ENCODE results near the gene WDR5. TPM values are rescaled to one million over a fixed set of nuclear protein-coding genes. Genes with fewer than 3 reads are reported as not detected.
"Not testable (repeated sequence)": the region's sequence is repeated elsewhere in the genome, so short reads cannot be mapped to it uniquely, and the experiment has no call there.

The WDR5 gene
- total and polyA plus RNA-seq, 2 experiments from 2014 or later = 19.8 to 20.2 TPM

DNA sequence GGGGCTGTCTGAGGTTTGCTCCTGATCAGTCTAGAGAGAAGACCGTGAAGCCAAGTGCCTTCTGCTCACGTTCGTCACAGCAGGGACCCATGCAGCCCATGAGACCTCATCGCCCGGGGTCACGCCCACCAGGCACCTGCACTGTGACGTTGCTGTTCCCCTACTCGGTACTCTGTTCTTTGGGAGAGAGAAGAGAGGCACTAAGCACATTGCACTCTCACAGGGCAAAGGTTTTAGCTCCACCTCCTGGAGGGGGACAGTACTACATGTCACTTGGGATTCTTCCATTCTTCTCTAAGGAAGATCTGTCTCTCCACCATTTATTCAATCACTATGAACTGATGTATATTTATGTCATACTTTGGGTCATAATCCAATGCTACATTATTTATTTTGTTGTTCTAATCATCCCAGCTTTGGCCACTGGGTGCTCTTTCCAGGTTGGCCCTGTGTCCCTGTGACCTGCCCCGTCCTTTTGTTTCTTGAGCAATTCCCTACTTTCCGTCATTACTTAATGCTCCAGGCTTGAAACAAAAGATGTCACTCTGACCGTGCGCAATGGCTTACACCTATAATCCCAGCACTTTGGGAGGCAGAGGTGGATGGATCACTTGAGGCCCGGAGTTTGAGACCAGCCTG lies 36.6 kb upstream of the WDR5 start:
- TF ChIP-seq EZH2 (IDR thresholded peaks at IDR 0.05; ENCODE audit: borderline replicate concordance) (no peak), EZH2phosphoT487 (IDR thresholded peaks at IDR 0.05; ENCODE audit: low read depth, severe bottlenecking, unreplicated experiment) (no peak)
- TF ChIP-seq, protein P1, sequence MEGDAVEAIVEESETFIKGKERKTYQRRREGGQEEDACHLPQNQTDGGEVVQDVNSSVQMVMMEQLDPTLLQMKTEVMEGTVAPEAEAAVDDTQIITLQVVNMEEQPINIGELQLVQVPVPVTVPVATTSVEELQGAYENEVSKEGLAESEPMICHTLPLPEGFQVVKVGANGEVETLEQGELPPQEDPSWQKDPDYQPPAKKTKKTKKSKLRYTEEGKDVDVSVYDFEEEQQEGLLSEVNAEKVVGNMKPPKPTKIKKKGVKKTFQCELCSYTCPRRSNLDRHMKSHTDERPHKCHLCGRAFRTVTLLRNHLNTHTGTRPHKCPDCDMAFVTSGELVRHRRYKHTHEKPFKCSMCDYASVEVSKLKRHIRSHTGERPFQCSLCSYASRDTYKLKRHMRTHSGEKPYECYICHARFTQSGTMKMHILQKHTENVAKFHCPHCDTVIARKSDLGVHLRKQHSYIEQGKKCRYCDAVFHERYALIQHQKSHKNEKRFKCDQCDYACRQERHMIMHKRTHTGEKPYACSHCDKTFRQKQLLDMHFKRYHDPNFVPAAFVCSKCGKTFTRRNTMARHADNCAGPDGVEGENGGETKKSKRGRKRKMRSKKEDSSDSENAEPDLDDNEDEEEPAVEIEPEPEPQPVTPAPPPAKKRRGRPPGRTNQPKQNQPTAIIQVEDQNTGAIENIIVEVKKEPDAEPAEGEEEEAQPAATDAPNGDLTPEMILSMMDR (IDR thresholded peaks at IDR 0.05; ENCODE audit: poor library complexity) = peak; percentile 52
- WGBS (ENCODE audit: low lambda C conversion rate, missing lambda C conversion rate) = 51% methylated on average over 13 of the region's 13 CpGs

DNA sequence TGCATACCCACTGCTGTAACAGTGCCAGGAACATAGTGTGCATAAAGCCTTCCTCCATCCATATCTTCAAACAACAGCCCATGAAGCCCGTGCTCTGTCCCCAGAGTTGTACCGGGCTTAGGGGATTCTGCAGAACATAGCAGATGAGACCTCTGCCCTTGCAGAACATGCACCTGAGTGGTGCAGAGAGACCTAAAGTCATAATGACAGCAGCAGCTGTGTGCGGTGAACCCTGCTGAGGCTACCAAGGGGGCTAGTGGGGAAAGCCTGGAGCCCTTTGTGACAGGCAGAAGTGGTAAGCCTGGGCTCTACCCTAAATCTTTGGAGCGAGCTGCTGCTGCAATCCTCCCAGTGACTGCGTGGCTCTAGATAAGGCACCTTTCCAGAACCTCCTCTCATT lies 35.8 kb upstream of the WDR5 start:
- H3K27ac ChIP-seq = no peak overlapping the region
- H3K27me3 ChIP-seq = no peaks in the 10 kb centered on the region
- DNase-seq (ENCODE audit: low spot score) = no peak
- H3K79me2 ChIP-seq = no peaks in the 10 kb centered on the region
- 87% methylated on average over 5 of the region's 5 CpGs for WGBS (ENCODE audit: low lambda C conversion rate, missing lambda C conversion rate)
- H3K4me3 ChIP-seq = no peak overlapping the region
- no peak overlapping the region for H2AFZ ChIP-seq
- H3K9me2 ChIP-seq (replicated peaks; ENCODE audit: insufficient read depth) = no peaks in the 10 kb centered on the region
- no peak overlapping the region for H3K4me2 ChIP-seq
- no peaks in the 10 kb centered on the region for H3K9me3 ChIP-seq (ENCODE audit: low read depth)
- TF ChIP-seq EZH2phosphoT487 (IDR thresholded peaks at IDR 0.05; ENCODE audit: low read depth, severe bottlenecking, unreplicated experiment) (no peak), EZH2 (IDR thresholded peaks at IDR 0.05; ENCODE audit: borderline replicate concordance) (no peak)
- TF ChIP-seq, protein P1 (IDR thresholded peaks at IDR 0.05; ENCODE audit: poor library complexity) = no peak
- H3K4me1 ChIP-seq (ENCODE audit: insufficient read depth) = no peaks in the 10 kb centered on the region
- no peaks in the 10 kb centered on the region for H4K20me1 ChIP-seq (ENCODE audit: insufficient read depth, poor library complexity, severe bottlenecking)
- no peaks in the 10 kb centered on the region for H3K36me3 ChIP-seq (replicated peaks; ENCODE audit: insufficient read depth, low read depth)

More for the DNA sequence above, 36.6 kb upstream of the WDR5 start:
- H4K20me1 ChIP-seq (ENCODE audit: insufficient read depth, poor library complexity, severe bottlenecking) = no peaks in the 10 kb centered on the region
- no peak overlapping the region for H3K27ac ChIP-seq
- H3K9me2 ChIP-seq (replicated peaks; ENCODE audit: insufficient read depth) = no peaks in the 10 kb centered on the region
- no peaks in the 10 kb centered on the region for H3K36me3 ChIP-seq (replicated peaks; ENCODE audit: insufficient read depth, low read depth)
- no peaks in the 10 kb centered on the region for H3K4me1 ChIP-seq (ENCODE audit: insufficient read depth)
- H3K4me3 ChIP-seq = no peak overlapping the region
- H3K79me2 ChIP-seq = no peaks in the 10 kb centered on the region
- H3K4me2 ChIP-seq = no peak overlapping the region
- peaks cover 1% of the 10 kb centered on the region for H3K27me3 ChIP-seq
- no peak overlapping the region for H2AFZ ChIP-seq
- no peaks in the 10 kb centered on the region for H3K9me3 ChIP-seq (ENCODE audit: low read depth)
- DNase-seq (ENCODE audit: low spot score) = peak; percentile 42

DNA sequence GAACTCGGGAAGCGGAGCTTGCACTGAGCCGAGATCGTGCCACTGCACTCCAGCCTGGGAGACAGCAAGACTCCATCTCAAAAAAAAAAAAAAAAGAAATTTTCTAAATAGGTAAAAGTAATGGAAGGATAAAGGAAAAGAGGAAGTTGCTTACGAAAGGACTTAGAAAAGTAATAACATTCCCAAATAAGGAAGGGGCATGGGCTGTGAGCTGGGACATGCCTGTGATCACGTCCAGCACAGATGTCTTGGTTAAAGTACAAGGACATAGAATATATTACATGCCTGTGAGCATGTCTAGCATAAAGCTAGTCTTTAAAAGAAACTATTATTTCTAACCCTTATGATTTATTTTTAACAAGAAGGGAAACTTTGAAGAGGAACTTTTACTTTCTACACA lies 34.7 kb upstream of the WDR5 start:
- H3K4me2 ChIP-seq; H4K20me1 ChIP-seq (ENCODE audit: insufficient read depth, poor library complexity, severe bottlenecking); H2AFZ ChIP-seq; H3K79me2 ChIP-seq; H3K4me3 ChIP-seq; H3K9me3 ChIP-seq (ENCODE audit: low read depth); H3K27ac ChIP-seq; H3K36me3 ChIP-seq (replicated peaks; ENCODE audit: insufficient read depth, low read depth); H3K9me2 ChIP-seq (replicated peaks; ENCODE audit: insufficient read depth); DNase-seq (ENCODE audit: low spot score); H3K27me3 ChIP-seq; H3K4me1 ChIP-seq (ENCODE audit: insufficient read depth): not testable (repeated sequence)
- WGBS (ENCODE audit: low lambda C conversion rate, missing lambda C conversion rate) = 74% methylated on average over 6 of the region's 6 CpGs

DNA sequence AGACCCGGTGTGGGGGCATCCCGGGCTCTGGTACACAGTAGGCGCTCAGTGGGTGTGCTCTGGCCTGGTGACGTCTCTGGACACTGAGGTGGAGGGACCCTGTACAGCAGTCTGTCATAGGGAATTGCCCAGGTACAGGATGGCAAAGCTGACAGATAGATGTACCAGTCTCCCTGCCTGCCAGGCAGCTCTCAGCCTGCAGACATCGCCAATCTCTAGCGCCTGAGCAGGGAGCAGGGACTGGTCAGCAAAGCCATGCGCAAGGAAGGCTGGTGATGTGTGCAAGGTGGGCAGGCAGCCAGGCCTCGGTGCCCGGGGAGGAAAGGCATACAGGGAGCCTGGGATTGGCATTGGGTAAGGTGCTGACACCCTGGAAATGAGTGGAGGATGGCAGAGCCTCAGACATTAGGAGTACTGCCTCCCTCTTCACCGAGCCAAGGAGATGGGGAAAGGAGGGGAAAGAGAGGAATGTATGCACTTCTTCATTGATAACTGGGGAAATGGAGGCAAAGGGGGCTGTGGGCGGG lies 34.2 kb upstream of the WDR5 start:
- TF ChIP-seq EZH2 (IDR thresholded peaks at IDR 0.05; ENCODE audit: borderline replicate concordance) (no peak), EZH2phosphoT487 (IDR thresholded peaks at IDR 0.05; ENCODE audit: low read depth, severe bottlenecking, unreplicated experiment) (no peak)
- TF ChIP-seq, protein P1 (IDR thresholded peaks at IDR 0.05; ENCODE audit: poor library complexity) = no peak
- Histone ChIP-seq H3K4me1 (ENCODE audit: insufficient read depth) (no peaks in the 10 kb centered on the region), H3K79me2 (no peaks in the 10 kb centered on the region), H3K9me3 (ENCODE audit: low read depth) (no peaks in the 10 kb centered on the region), H3K9me2 (replicated peaks; ENCODE audit: insufficient read depth) (no peaks in the 10 kb centered on the region), H3K27me3 (no peaks in the 10 kb centered on the region), H3K27ac (no peak overlapping the region), H3K4me3 (no peak overlapping the region), H4K20me1 (ENCODE audit: insufficient read depth, poor library complexity, severe bottlenecking) (no peaks in the 10 kb centered on the region), H2AFZ (no peak overlapping the region), H3K4me2 (no peak overlapping the region), H3K36me3 (replicated peaks; ENCODE audit: insufficient read depth, low read depth) (no peaks in the 10 kb centered on the region)
- no peak for DNase-seq (ENCODE audit: low spot score)
- WGBS (ENCODE audit: low lambda C conversion rate, missing lambda C conversion rate) = 82% methylated on average over 11 of the region's 11 CpGs

Data from hepatocyte (in vitro differentiated cells).